GM18507 (cell line): ENCODE data around the gene PRPF6.

Experiments used
- DNase-seq: peaks from one replicate; pipeline ENCODE4 v3.0.0; 2011; ENCODE audit warnings: low read depth; ENCODE audit not compliant: insufficient read length; ENCODE audit errors: extremely low spot score
- FAIRE-seq: peaks from 2 replicates; lab custom pipeline; 2011; peaks lifted over from hg19 to GRCh38; lab: Jason Lieb, UNC

PRPF6 gene

DNA sequence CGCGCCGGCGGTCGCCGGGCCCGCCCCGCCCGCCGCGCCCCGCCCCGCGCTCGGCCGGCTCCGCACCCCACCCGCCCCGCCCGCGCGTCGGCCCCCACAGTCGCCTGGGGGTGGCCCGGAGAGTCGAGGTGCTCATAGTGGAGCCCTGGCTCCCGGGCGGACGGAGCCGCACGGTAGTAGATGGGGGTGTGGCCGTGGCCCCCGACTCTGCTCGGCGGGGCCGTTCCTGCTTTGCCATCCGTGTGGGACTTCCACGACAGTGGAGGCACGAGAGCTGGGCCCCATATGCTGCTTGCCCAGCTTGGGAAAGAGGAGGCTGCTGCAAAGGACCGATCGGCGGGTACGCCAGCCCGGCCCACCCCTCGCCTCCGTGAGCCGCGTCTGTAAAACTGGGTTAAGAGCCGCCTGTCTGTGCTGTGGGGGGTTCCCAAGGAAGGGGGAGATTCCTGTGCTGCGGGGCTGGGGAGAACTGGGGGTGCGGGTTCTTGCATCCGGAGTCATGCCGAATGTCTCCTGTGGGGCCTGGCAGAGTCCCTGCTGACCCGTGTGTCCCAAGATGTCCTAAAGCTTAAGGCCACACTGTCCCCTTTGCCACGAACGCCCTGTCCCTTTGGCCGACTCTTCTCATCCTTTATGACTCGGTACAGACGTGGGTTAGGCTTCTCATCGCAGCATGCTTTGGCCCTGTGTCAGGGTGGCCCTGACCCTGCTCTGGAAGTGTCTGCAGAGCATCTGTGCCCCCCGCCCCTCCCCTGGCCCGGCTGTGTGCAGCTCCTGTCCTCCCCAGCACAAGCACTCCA lies 99.3 kb downstream of the PRPF6 start, which contains the start of gene OPRL1:
OPRL1 (plus strand) TSS at position 70 of the 800 bp plus-strand sequence. CDS start 12,639 bp downstream, outside the sequence.
- FAIRE-seq (peak; percentile 12), DNase-seq (no peak)

DNA sequence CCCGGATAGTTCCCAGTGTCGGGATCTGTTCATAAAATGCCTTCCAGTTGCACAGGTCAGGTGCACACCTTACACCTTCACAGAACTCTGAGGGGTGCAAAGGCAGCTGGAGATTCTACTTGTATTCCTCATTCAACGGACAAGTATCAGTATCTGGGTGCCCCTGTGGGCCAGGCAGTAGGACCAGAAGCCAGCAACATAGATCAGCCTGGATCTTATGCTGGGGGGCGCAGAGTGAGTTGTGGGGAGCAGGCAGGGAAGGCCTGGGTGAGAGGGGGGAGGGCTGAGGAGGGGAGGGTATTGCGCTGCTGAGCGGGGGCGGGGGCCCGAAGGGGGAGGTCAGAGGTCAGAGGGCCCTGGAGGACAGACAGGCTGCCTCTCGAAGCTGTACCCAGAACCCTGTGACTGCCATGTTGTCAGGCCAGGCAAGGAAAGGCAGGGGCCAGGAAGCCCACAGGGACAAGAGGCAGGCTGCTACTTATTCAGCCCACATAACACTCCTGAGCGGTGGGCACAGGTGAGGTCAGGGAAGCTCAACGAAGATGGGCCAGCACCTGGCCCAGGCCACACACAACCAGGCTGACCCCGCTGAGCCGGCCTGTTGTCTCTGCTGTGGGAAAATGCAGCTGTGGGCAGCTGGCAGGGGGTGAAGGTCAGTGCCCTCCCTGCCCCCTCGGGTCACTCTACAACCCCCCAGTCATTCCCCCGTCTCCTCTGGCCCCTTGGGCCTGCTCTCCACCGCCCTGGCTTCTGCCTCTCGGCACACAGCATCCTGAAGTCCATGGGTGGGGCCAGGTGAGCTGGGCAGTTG lies 100.1 kb downstream of the PRPF6 start:
- no peak for FAIRE-seq
- DNase-seq: no peak

DNA sequence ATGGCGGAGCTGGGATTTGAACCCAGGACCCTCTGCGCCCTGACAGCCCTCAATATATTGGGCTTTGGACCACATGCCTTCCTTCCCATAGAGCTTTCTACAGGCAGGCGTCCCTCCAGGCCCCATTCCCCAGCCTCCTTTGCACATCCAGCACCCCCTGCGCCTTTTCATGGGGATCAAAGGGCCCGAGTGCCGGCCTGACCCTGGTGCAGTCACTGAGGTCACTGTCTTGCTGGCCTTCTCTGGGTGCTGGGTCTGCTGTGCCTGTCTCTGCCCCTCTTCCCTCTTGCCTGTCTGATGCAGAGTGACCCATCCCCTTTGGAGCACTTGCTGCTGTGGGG lies 100.7 kb downstream of the PRPF6 start:
- FAIRE-seq (no peak), DNase-seq (no peak)

DNA sequence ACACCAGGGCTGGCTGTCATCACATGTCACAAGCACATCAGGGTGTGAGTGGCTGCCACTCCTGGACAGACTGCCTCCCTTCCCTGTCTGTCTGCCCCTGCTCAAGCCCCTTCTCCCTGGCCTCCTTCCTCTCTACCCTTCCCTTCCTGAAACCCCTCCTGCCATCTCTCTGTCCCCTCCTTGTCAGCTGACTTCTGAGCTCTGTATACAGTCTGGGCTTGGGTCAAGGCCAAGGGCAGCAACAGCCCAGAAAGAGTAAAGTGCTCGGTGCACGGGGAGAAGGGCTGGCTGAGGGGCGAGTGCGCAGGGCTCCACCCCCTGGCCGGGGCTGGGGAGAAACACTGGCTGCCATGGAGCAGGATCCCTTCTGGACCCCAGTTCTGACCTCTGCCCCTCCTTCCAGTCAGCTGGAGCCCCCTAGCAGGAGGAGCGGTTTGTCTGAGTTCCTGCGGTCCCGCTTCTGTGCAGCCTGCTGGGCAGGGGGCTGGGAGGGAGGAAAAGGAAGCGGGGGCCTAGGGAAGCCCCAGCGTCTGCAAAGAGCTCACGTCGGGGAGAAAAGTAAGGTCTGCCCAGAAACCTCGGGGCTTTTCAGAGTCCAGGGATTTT lies 101.3 kb downstream of the PRPF6 start:
- FAIRE-seq (no peak), DNase-seq (no peak)
